ENCODE measurements around the gene PDE4D. TPM values are rescaled to one million over a fixed set of nuclear protein-coding genes. Genes with fewer than 3 reads are reported as not detected.

The PDE4D gene
- total RNA-seq, 1 donor from 2014 or later: 13.2 TPM

DNA sequence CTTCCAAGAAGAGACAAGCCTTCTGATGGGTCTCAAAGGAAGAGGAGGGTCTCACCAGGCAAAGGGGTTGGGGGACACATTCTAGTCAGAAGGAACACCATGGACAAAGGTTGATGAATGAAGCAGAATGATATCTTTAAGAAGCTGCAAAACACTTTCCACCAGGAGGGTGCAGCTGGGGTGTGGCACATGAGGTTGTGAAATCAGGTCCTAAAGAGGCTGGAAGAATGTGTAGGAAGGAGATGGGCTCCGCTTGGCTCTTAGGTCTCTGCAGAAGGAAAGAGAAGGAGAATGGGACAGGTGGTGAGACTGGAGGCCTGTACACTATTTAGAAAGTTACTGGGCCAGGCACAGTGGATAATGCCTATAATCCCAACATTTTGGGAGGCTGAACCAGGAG lies 328.6 kb downstream of the PDE4D start:
- Mint-ChIP-seq H3K9me3 (ENCODE audit: unreplicated experiment) (peaks cover 6% of the 10 kb centered on the region), H3K4me1 (ENCODE audit: low read depth, unreplicated experiment) (peaks cover 11% of the 10 kb centered on the region), H3K27me3 (ENCODE audit: unreplicated experiment) (peaks cover 6% of the 10 kb centered on the region), H3K36me3 (ENCODE audit: unreplicated experiment) (no peaks in the 10 kb centered on the region), H3K27ac (ENCODE audit: unreplicated experiment) (no peak overlapping the region), H3K4me3 (ENCODE audit: unreplicated experiment) (no peak overlapping the region)
- TF ChIP-seq, protein P1, sequence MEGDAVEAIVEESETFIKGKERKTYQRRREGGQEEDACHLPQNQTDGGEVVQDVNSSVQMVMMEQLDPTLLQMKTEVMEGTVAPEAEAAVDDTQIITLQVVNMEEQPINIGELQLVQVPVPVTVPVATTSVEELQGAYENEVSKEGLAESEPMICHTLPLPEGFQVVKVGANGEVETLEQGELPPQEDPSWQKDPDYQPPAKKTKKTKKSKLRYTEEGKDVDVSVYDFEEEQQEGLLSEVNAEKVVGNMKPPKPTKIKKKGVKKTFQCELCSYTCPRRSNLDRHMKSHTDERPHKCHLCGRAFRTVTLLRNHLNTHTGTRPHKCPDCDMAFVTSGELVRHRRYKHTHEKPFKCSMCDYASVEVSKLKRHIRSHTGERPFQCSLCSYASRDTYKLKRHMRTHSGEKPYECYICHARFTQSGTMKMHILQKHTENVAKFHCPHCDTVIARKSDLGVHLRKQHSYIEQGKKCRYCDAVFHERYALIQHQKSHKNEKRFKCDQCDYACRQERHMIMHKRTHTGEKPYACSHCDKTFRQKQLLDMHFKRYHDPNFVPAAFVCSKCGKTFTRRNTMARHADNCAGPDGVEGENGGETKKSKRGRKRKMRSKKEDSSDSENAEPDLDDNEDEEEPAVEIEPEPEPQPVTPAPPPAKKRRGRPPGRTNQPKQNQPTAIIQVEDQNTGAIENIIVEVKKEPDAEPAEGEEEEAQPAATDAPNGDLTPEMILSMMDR (IDR thresholded peaks at IDR 0.05; ENCODE audit: partially characterized antibody, unreplicated experiment): no peak
- no peak for DNase-seq

- Mint-ChIP-seq H3K4me1 (ENCODE audit: low read depth, unreplicated experiment) (peaks cover 11% of the 10 kb centered on the region), H3K27ac (ENCODE audit: unreplicated experiment) (no peak overlapping the region), H3K27me3 (ENCODE audit: unreplicated experiment) (peaks cover 6% of the 10 kb centered on the region), H3K4me3 (ENCODE audit: unreplicated experiment) (no peak overlapping the region), H3K9me3 (ENCODE audit: unreplicated experiment) (peaks cover 6% of the 10 kb centered on the region), H3K36me3 (ENCODE audit: unreplicated experiment) (no peaks in the 10 kb centered on the region)
- peak; percentile 29 for DNase-seq
- TF ChIP-seq, protein P1 (IDR thresholded peaks at IDR 0.05; ENCODE audit: partially characterized antibody, unreplicated experiment): no peak
These were observed 330.7 kb downstream of the PDE4D start for GRCh38 chr5:59562756-59563389.

DNA sequence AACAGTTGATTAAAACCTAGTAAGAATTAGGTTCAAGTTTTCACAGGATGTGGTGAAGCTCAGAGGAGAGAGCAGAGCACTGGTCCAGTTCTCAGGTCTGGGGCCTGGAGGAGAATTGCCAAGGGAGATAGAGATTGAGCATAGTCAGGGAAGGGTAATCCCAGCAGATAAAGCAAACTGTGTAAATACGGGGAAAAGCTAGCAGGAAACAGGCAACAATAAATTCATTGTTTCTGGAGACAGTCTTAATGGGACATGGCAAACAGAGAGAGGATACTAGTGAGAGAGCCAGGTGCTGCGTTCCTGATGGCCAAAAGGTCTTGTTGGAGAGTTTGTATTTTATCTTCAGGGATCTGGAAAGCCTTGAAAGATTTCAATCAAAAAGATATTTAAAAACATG lies 333.0 kb downstream of the PDE4D start:
- Mint-ChIP-seq H3K4me3 (ENCODE audit: unreplicated experiment) (no peak overlapping the region), H3K27ac (ENCODE audit: unreplicated experiment) (no peak overlapping the region), H3K4me1 (ENCODE audit: low read depth, unreplicated experiment) (peaks cover 8% of the 10 kb centered on the region), H3K27me3 (ENCODE audit: unreplicated experiment) (peaks cover 6% of the 10 kb centered on the region), H3K36me3 (ENCODE audit: unreplicated experiment) (no peaks in the 10 kb centered on the region), H3K9me3 (ENCODE audit: unreplicated experiment) (peaks cover 3% of the 10 kb centered on the region)
- no peak for DNase-seq
- TF ChIP-seq, protein P1 (IDR thresholded peaks at IDR 0.05; ENCODE audit: partially characterized antibody, unreplicated experiment): no peak

DNA sequence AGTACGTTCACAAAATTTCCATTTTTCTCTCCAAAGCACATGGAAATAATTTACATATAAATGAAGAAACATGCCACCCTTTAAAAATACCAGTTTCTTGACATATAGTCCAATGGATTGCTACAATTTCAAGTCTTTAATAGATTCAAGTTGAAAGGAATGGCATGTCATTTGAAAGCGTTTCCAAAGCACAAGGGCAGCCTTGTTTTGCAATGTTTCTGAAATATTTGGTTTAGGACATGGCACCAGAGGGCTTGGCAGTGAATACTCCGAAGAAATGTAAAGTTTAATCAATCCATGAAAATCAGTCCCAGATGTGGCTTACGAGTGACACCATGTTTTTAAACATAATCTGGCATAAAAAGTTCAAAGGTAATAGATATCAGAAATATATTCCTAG lies 333.7 kb downstream of the PDE4D start:
- H3K4me3 Mint-ChIP-seq (ENCODE audit: unreplicated experiment): no peak overlapping the region
- DNase-seq: no peak
- H3K27ac Mint-ChIP-seq (ENCODE audit: unreplicated experiment): no peak overlapping the region
- TF ChIP-seq, protein P1 (IDR thresholded peaks at IDR 0.05; ENCODE audit: partially characterized antibody, unreplicated experiment): no peak
- no peaks in the 10 kb centered on the region for H3K36me3 Mint-ChIP-seq (ENCODE audit: unreplicated experiment)
- peaks cover 3% of the 10 kb centered on the region for H3K9me3 Mint-ChIP-seq (ENCODE audit: unreplicated experiment)
- H3K27me3 Mint-ChIP-seq (ENCODE audit: unreplicated experiment): peaks cover 3% of the 10 kb centered on the region
- peaks cover 7% of the 10 kb centered on the region for H3K4me1 Mint-ChIP-seq (ENCODE audit: low read depth, unreplicated experiment)

DNA sequence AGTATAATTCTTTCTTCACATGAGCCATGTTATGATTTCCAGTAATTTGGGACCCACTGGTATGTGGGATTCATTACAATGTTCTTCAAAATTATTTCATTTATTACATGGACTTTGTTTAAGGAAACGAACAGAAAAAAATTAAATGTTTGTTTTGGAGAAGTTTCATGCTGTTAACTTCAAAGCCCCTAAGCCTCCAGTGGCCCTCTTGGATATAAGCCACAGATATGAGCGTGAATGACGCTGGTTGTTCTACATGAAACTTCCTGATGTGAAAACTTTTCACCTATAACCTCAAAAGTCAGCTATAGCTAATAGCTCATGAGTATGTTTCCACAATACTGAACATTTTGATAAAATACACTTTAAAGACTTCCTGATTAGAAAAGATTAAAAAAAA lies 334.2 kb downstream of the PDE4D start:
- no peak for DNase-seq
- Mint-ChIP-seq H3K9me3 (ENCODE audit: unreplicated experiment) (peaks cover 3% of the 10 kb centered on the region), H3K36me3 (ENCODE audit: unreplicated experiment) (no peaks in the 10 kb centered on the region), H3K27ac (ENCODE audit: unreplicated experiment) (no peak overlapping the region), H3K4me3 (ENCODE audit: unreplicated experiment) (no peak overlapping the region), H3K27me3 (ENCODE audit: unreplicated experiment) (no peaks in the 10 kb centered on the region), H3K4me1 (ENCODE audit: low read depth, unreplicated experiment) (peaks cover 10% of the 10 kb centered on the region)
- TF ChIP-seq, protein P1 (IDR thresholded peaks at IDR 0.05; ENCODE audit: partially characterized antibody, unreplicated experiment): no peak
